HG03025 (cell line): Measurements from ENCODE around the gene DCXR.
"Not testable (repeated sequence)": the region's sequence is repeated elsewhere in the genome, so short reads cannot be mapped to it uniquely, and the experiment has no call there.

ENCODE experiments used
- ATAC-seq: cut with Tn5 transposase; IDR thresholded peaks from one replicate; pipeline ENCODE4 v1.9.1; 2021; ENCODE audit warnings: mild to moderate bottlenecking, moderate library complexity; ENCODE audit not compliant: unreplicated experiment, low FRiP score

The DCXR gene

GRCh38 chr17:82045936-82046484 lies 8.5 kb upstream of the DCXR start:
- no peak for ATAC-seq

GRCh38 chr17:82043507-82043906 lies 6.0 kb upstream of the DCXR start:
- no peak for ATAC-seq

DNA sequence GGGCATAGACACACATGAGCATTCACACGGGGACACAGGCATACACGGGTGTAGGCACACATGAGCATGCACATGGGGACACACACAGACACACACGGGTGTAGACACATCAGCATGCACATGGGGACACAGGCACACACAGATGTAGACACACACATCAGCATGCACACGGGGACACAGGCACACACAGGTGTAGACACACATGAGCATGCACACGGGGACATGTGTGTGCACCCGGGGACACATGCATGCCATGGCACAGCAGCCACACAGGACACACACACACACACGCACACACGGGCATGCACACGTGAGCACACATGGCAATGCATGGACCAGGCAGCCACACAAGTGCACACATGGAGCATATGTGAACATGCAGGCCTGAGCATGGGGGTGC lies 5.2 kb upstream of the DCXR start:
- ATAC-seq = no peak

- no peak for ATAC-seq
Observed at GRCh38 chr17:82041144-82041814, 3.8 kb upstream of the DCXR start.

DNA sequence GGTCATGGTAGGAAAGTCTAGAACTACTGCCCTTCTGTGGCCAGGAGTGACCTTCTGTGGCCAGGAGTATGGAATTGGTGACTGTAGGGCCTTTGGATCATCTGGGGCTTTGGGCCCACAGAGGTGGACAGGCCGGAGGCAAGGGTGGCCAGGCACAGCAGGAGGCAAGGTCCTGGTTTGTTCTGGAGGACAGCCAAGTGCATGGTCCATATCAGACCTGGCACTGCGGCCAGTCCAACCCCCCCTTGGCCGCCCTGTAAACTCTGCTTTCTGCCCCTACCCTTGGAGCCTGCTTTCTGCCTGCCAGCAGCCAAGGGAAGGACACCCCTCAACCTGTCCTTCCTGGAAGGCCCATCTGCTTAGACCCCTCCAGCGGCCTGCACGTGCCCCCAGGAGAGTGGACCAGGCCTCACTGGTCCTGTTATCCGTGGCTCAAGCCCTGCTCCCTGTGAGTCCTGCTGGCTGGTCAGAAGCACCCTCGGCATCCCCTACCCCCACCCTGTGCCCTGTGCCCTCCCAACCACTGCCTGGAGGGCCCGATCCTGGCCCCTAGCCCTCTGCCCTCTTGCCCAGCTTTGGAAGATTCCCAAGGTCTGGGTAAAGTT lies 2.3 kb upstream of the DCXR start:
- ATAC-seq = no peak

GRCh38 chr17:82038796-82039409 lies 1.4 kb upstream of the DCXR start:
- ATAC-seq = not testable (repeated sequence)

GRCh38 chr17:82037889-82038195 lies 345 bp upstream of the DCXR start:
- ATAC-seq = no peak

DNA sequence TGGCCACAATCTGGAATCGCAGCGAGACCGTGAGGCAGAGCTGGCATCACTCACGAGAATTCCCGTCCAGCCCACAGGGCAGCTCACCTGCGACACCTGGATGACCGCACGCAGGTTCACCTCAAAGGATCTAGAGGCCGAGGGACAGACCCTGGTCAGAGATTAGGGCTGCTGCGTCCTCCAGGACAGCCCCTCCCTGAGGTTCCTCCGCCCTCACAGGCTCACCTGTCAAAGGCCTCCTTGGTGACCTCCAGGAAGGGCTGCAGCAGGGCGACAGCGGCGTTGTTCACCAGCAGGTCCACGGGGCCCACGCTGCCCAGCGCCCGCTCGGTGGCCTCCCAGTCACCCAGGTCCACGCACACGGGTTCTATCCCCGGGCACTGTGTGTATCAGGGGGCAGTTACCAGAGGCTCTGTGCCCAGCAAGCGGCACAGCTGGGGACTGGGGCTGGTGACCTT lies 834 bp downstream of the DCXR start:
- no peak for ATAC-seq

GRCh38 chr17:82035956-82036633 lies 1.4 kb downstream of the DCXR start:
- ATAC-seq = no peak

DNA sequence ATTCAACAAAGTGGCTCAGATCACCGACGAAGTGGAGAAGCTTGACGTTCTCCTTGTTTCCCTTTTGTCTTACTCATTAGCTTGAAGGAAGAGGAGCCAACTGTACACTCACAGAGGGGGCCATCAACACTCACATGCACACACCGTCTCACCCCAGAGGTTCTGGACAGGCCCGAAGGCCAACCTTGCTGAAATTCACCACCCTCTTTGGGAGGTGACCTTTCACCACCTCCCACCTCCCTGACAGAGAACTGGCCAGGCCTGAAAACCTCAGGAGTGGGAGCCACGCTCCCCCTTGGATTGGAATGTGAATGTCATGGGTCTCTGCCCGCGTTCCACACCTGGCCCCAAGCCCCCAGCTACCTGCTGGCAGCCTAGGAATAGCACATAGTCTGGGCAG lies 2.0 kb downstream of the DCXR start:
- no peak for ATAC-seq

GRCh38 chr17:82034371-82035011 lies 3.0 kb downstream of the DCXR start:
- ATAC-seq = no peak

DNA sequence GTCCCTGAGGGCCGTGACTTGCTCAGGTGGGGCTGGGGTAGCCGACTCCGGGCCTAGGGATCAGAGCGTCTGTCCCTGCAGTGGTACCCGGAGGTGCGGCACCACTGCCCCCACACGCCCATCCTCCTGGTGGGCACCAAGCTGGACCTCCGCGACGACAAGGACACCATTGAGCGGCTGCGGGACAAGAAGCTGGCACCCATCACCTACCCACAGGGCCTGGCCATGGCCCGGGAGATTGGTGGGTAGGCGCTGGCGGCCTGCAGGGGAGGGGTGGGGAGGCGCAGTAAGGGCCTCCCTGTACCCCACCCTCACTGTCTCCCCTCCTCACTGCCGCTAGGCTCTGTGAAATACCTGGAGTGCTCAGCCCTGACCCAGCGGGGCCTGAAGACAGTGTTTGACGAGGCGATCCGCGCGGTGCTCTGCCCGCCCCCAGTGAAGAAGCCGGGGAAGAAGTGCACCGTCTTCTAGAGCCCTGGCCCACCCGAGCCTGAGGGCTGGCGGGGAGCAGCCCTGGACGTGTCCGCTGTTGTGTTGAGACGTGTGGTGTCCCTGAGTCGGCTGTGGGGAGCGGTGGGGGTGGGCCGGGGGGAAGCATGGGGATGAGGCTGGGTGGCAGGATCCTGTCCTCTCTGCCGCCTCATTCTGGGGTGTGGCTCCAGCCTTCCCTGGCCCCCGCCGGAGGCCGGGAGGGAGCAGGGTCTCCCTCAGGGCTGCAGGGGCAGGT lies 4.0 kb downstream of the DCXR start:
- ATAC-seq = no peak

- no peak for ATAC-seq
Observed at GRCh38 chr17:82031885-82032627, 5.4 kb downstream of the DCXR start.

GRCh38 chr17:82031303-82031884 lies 6.1 kb downstream of the DCXR start, which contains the start of gene RAC3:
Gene RAC3, plus strand, starts transcription at chr17:82031678. Its CDS starts 84 bp downstream, at chr17:82031762.
- ATAC-seq = no peak

- no peak for ATAC-seq
Observed at GRCh38 chr17:82030470-82031302, 6.8 kb downstream of the DCXR start.

DNA sequence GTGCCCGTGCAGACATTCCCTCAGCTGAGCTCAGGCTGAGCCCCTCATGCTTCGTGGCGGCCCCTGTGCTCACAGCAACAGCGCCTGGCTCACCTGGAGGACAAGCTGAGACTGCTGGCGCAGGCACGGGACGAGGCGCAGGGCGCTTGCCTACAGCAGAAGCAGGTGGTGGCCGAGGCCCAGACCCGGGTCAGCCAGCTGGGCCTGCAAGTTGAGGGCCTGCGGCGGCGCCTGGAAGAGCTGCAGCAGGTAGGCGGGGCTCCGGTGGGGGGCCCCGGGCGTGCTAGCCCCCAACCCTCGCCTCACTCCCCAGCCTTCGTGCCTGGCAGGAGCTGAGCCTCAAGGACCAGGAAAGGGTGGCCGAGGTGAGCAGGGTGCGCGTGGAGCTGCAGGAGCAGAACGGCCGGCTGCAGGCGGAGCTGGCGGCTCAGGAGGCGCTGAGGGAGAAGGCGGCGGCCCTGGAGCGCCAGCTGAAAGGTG lies 7.5 kb downstream of the DCXR start:
- no peak for ATAC-seq

- ATAC-seq = no peak
Observed at GRCh38 chr17:82029391-82029790, 8.1 kb downstream of the DCXR start.

DNA sequence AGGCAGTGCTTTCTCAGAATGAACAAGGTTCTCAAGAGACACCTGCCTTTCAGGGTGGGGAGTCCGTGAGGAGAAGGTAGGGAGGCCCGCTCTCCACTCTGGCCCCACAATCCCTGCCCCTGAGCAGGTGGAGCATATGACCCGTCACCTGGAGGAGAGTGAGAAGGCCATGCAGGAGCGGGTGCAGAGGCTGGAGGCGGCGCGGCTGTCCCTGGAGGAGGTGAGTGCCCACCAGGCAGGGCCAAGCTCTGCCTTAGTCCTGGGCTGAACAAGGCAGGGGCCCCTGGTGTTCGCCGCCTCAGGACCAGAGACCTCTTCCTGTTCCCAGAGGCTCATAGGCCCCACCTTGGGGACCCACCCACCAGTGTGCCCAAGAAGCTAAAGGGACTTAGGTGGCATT lies 8.5 kb downstream of the DCXR start:
- ATAC-seq = no peak
